H1 (cell line): ENCODE data around the gene NIPAL3. TPM values are rescaled to one million over a fixed set of nuclear protein-coding genes. Genes with fewer than 3 reads are reported as not detected.
A peak's percentile ranks its signal among the peaks of the same experiment; 100 is the strongest.

ENCODE experiments used
- CTCF ChIA-PET: fragments of 300-600 bp; sonication (Branson Sonifier 250); formaldehyde crosslinking; loops from one replicate; lab custom pipeline; 2021; ENCODE audit not compliant: partially characterized antibody; lab: Charles Lee
- POLR2A ChIA-PET: fragments of 300-600 bp; sonication (Branson Sonifier 250); formaldehyde crosslinking; loops from one replicate; lab custom pipeline; 2021; ENCODE audit warnings: inconsistent platforms; ENCODE audit not compliant: partially characterized antibody; lab: Charles Lee
- DNase-seq, 2 experiments: peaks; one replicate each; pipeline versions ENCODE4 v3.0.0 to v3.0.0-alpha.2; 2010 to 2022; ENCODE audit warnings: low spot score in 2 of 2, low read depth in 1 of 2, mixed read lengths in 1 of 2
- FAIRE-seq: peaks from 2 replicates; lab custom pipeline; 2011; peaks lifted over from hg19 to GRCh38; lab: Jason Lieb, UNC
- H2AFZ ChIP-seq: 2 replicates; pipeline ENCODE4 v1.8.1; 2012; ENCODE audit warnings: low read length, inconsistent platforms
- H2AK5ac ChIP-seq: 2 replicates; pipeline ENCODE4 v1.6.1; 2013; ENCODE audit warnings: low read depth, low read length
- H2BK120ac ChIP-seq: replicated peaks from 2 replicates; pipeline ENCODE3; 2013; ENCODE audit warnings: low read depth, low read length, inconsistent platforms
- H2BK12ac ChIP-seq: 2 replicates; pipeline ENCODE4 v1.6.1; 2013; ENCODE audit warnings: low read depth, low read length
- H2BK15ac ChIP-seq: 2 replicates; pipeline ENCODE4 v1.6.1; 2013; ENCODE audit warnings: low read length
- H2BK20ac ChIP-seq: 2 replicates; pipeline ENCODE4 v1.6.1; 2013; ENCODE audit warnings: low read length
- H2BK5ac ChIP-seq: 2 replicates; pipeline ENCODE4 v1.6.1; 2013; ENCODE audit warnings: low read depth, low read length
- H3K14ac ChIP-seq: 2 replicates; pipeline ENCODE4 v1.6.1; 2013; ENCODE audit warnings: inconsistent platforms; ENCODE audit not compliant: insufficient read length
- H3K18ac ChIP-seq: 2 replicates; pipeline ENCODE4 v1.6.1; 2013; ENCODE audit warnings: low read length; ENCODE audit errors: extremely low read depth
- H3K23ac ChIP-seq: 2 replicates; pipeline ENCODE4 v1.6.1; 2013; ENCODE audit warnings: inconsistent platforms; ENCODE audit not compliant: insufficient read length
- H3K23me2 ChIP-seq: 2 replicates; pipeline ENCODE4 v1.6.1; 2013; ENCODE audit warnings: low read depth, low read length
- H3K27ac ChIP-seq: 2 replicates; pipeline ENCODE4 v1.6.1; 2011; ENCODE audit warnings: low read depth, low read length, inconsistent platforms
- H3K27me3 ChIP-seq, 4 experiments: replicated peaks in 1 of 4; 1 replicate in 1 of 4; 2 replicates in 3 of 4; pipeline versions ENCODE4 v1.6.1 to v1.8.1; 2011 to 2013; ENCODE audit warnings: low read length in 3 of 4, mild to moderate bottlenecking in 3 of 4, inconsistent platforms in 2 of 4, mixed read lengths in 2 of 4, moderate library complexity in 1 of 4; ENCODE audit not compliant: control insufficient read depth in 3 of 4, insufficient read depth in 3 of 4; ENCODE audit errors: extremely low read depth in 1 of 4
- H3K36me3 ChIP-seq, 4 experiments: 2 replicates each; pipeline versions ENCODE4 v1.6.1 to v1.8.1; 2011 to 2013; ENCODE audit warnings: mild to moderate bottlenecking in 4 of 4, low read length in 3 of 4, moderate library complexity in 2 of 4, control low read depth in 1 of 4, inconsistent platforms in 1 of 4; ENCODE audit not compliant: insufficient read depth in 4 of 4, control insufficient read depth in 2 of 4
- H3K4ac ChIP-seq: replicated peaks from 2 replicates; pipeline ENCODE3; 2013; ENCODE audit warnings: low read length, low read depth, mixed read lengths, inconsistent platforms; ENCODE audit not compliant: insufficient read length
- H3K4me1 ChIP-seq, 4 experiments: replicated peaks in 1 of 4; 1 replicate in 1 of 4; 2 replicates in 3 of 4; pipeline versions ENCODE4 v1.6.1 to v1.8.1; 2011 to 2013; ENCODE audit warnings: low read length in 3 of 4, inconsistent platforms in 2 of 4, mixed read lengths in 1 of 4; ENCODE audit not compliant: insufficient read depth in 4 of 4, control insufficient read depth in 3 of 4
- H3K4me2 ChIP-seq, 2 experiments: 2 replicates each; pipeline versions ENCODE4 v1.6.1 to v1.8.1; 2011 to 2013; ENCODE audit warnings: low read depth in 2 of 2, low read length in 2 of 2, control low read depth in 1 of 2, inconsistent platforms in 1 of 2, mild to moderate bottlenecking in 1 of 2; ENCODE audit not compliant: insufficient read depth in 1 of 2
- H3K4me3 ChIP-seq, 4 experiments: fragments of 200-600, 300-600 bp in 1 of 4; sonication (generic), shearing (Covaris generic), sonication (Bioruptor Twin) in 1 of 4; 2 replicates each; pipeline versions ENCODE4 v1.5.1 to v1.8.1; 2011 to 2016; ENCODE audit warnings: low read length in 4 of 4, low read depth in 3 of 4, control low read depth in 2 of 4, inconsistent platforms in 2 of 4, mild to moderate bottlenecking in 2 of 4, mixed read lengths in 1 of 4, moderate library complexity in 1 of 4; ENCODE audit not compliant: insufficient read depth in 2 of 4; ENCODE audit errors: extremely low read depth in 1 of 4
- H3K56ac ChIP-seq: replicated peaks from 2 replicates; pipeline ENCODE3; 2013; ENCODE audit warnings: low read depth, mild to moderate bottlenecking, mixed read lengths, low read length, inconsistent platforms; ENCODE audit not compliant: insufficient read length
- H3K79me1 ChIP-seq: 2 replicates; pipeline ENCODE4 v1.6.1; 2013; ENCODE audit warnings: low read depth, low read length, control low read depth
- H3K79me2 ChIP-seq, 2 experiments: 2 replicates each; pipeline versions ENCODE4 v1.6.1 to v1.8.1; 2012 to 2013; ENCODE audit warnings: low read length in 2 of 2, mild to moderate bottlenecking in 2 of 2, inconsistent platforms in 1 of 2; ENCODE audit not compliant: insufficient read depth in 2 of 2, control insufficient read depth in 1 of 2
- H3K9ac ChIP-seq, 4 experiments: replicated peaks in 1 of 4; 1 replicate in 1 of 4; 2 replicates in 3 of 4; pipeline versions ENCODE4 v1.6.1 to v1.8.1; 2011 to 2013; ENCODE audit warnings: low read depth in 3 of 4, low read length in 3 of 4, control low read depth in 2 of 4, mild to moderate bottlenecking in 2 of 4, moderate library complexity in 2 of 4, inconsistent platforms in 1 of 4; ENCODE audit errors: extremely low read depth in 1 of 4
- H3K9me3 ChIP-seq, 2 experiments: 2 replicates each; pipeline versions ENCODE4 v1.6.1 to v1.8.1; 2012 to 2013; ENCODE audit warnings: mild to moderate bottlenecking in 2 of 2, moderate library complexity in 2 of 2, control low read depth in 1 of 2, inconsistent platforms in 1 of 2, low read depth in 1 of 2, low read length in 1 of 2, mixed read lengths in 1 of 2; ENCODE audit not compliant: insufficient read depth in 2 of 2
- H4K20me1 ChIP-seq, 2 experiments: replicated peaks in 1 of 2; 2 replicates each; pipeline versions ENCODE3 to v1.8.1; 2011 to 2013; ENCODE audit warnings: inconsistent platforms in 2 of 2, low read length in 2 of 2, mild to moderate bottlenecking in 1 of 2; ENCODE audit not compliant: insufficient read depth in 2 of 2, control insufficient read depth in 1 of 2
- H4K5ac ChIP-seq: 2 replicates; pipeline ENCODE4 v1.6.1; 2013; ENCODE audit warnings: low read length, low read depth, mixed read lengths, inconsistent platforms; ENCODE audit not compliant: insufficient read length
- H4K8ac ChIP-seq: 2 replicates; pipeline ENCODE4 v1.8.0; 2013; ENCODE audit warnings: mild to moderate bottlenecking, moderate library complexity, low read length, inconsistent platforms; ENCODE audit not compliant: insufficient read depth; ENCODE audit errors: extremely low read depth
- H4K91ac ChIP-seq: replicated peaks from 2 replicates; pipeline ENCODE3; 2013; ENCODE audit warnings: low read length, mixed read lengths, inconsistent platforms; ENCODE audit not compliant: insufficient read length
- ASH2L ChIP-seq: fragments of 200-600, 300-600 bp; sonication (generic); IDR thresholded peaks from one replicate; pipeline ENCODE4 v1.7.1; 2017; ENCODE audit warnings: low read length
- BRCA1 ChIP-seq: IDR thresholded peaks from 2 replicates; pipeline ENCODE4 v1.6.1; 2012; ENCODE audit warnings: low read depth, low read length, improper control_type of control experiment
- CHD2 ChIP-seq: IDR thresholded peaks from 2 replicates; pipeline ENCODE4 v1.6.1; 2012; ENCODE audit warnings: low read length, improper control_type of control experiment
- PHF8 ChIP-seq: fragments of 200-600 bp; sonication (generic); conservative IDR thresholded peaks from 2 replicates; pipeline ENCODE4 v1.7.1; 2012; ENCODE audit warnings: low read depth, mild to moderate bottlenecking, inconsistent platforms, low read length, moderate library complexity
- SAP30 ChIP-seq: fragments of 300-600 bp; sonication (generic); IDR thresholded peaks from 2 replicates; pipeline ENCODE4 v1.7.1; 2012; ENCODE audit warnings: low read length, moderate library complexity, mild to moderate bottlenecking, inconsistent platforms; ENCODE audit not compliant: insufficient read depth, insufficient replicate concordance
- SP2 ChIP-seq: IDR thresholded peaks from 2 replicates; pipeline ENCODE4 v1.6.1; 2012; ENCODE audit warnings: mild to moderate bottlenecking, low read length, inconsistent platforms
- TAF7 ChIP-seq: optimal IDR thresholded peaks from 2 replicates; pipeline ENCODE3; 2011; ENCODE audit warnings: low read depth, mild to moderate bottlenecking, inconsistent platforms, low read length, moderate library complexity, borderline replicate concordance
- YY1 ChIP-seq: IDR thresholded peaks from 2 replicates; pipeline ENCODE4 v1.6.1; 2011; ENCODE audit warnings: low read depth, mild to moderate bottlenecking, low read length
- WGBS, 2 experiments: shearing (Covaris generic) in 1 of 2; methylation state at CpG; one replicate each; pipeline versions ENCODE4 v1.1.6 to v1.1.7; 2013 to 2015; ENCODE audit warnings: low lambda C conversion rate in 2 of 2, mixed read lengths in 2 of 2, inconsistent platforms in 1 of 2, low coverage in 1 of 2, missing lambda C conversion rate in 1 of 2; ENCODE audit not compliant: insufficient replicate concordance in 2 of 2, insufficient coverage in 1 of 2, insufficient read length in 1 of 2; ENCODE audit errors: extremely low coverage in 1 of 2, missing lambda C conversion rate in 1 of 2; 5-methylcytosine and 5-hydroxymethylcytosine counted together
- polyA plus RNA-seq, 7 experiments: library from polyadenylated mRNA; depleted of rRNA in 3 of 7; stranded (reverse) in 5 of 7; unstranded in 2 of 7; fragments of >200 nt in 5 of 7; fragments of 200-250 nt in 2 of 7; gene quantifications; 1 replicate in 5 of 7; 2 replicates in 1 of 7; 4 replicates in 1 of 7; pipeline versions ENCODE4 v1.2.1 to v1.2.3, GENCODE V29; 2011 to 2013; ENCODE audit warnings: missing spikeins in 2 of 7, mixed read lengths in 2 of 7
- total RNA-seq: library from RNA; stranded (reverse); fragmentation: NEBNext Ultra II Directional; extraction: Animal tissue kit (Norgen Biotek cat#: 25700); gene quantifications from 2 replicates; pipeline ENCODE4 v1.2.1, GENCODE V29; 2021

Gene NIPAL3
- total and polyA plus RNA-seq, 2 of the 8 experiments (the other 6 are each of a cell fraction or from before 2014, with no cell fraction given), result 8.8 to 11.0 TPM

DNA sequence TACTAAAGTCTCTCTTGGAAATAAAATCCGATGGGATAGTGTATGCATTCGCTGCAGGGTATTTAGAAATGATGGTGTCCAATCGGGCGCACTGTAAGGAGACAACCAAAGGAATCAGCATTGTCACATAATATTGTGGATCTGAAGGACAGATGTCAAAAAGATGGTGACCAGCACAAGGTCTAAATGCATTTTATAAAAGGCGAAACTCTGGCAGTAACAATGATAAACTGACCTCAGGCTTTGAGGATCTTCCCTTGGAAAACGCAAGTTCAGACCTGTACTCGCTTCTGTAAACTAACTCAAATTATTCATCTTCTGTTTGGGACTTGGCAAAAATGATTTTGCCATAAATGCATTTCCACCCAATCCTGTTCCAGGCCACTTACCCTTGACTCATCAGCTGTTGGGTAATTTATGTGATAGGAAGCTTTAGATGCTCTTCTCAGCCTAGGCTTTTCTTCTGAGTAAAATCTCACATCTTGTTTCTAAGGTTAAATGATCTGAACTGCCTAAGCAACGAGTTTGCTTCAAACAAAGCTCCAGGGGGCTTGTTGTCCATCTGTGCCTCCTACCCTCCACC lies 35.8 kb upstream of the NIPAL3 start:
- Histone ChIP-seq H3K27ac (no peak overlapping the region), H3K4me1 (peaks cover 0 to 11% (median 6%) of the 10 kb centered on the region in 4 experiments; a peak in 3 of 7 replicates), H3K36me3 (peaks cover 0 to 5% (median 0%) of the 10 kb centered on the region in 4 experiments; a peak in 4 of 8 replicates), H3K23ac (no peak overlapping the region), H3K4me2 (no peak overlapping the region), H3K4me3 (no peak overlapping the region), H3K9ac (no peak overlapping the region), H4K8ac (no peak overlapping the region), H4K91ac (no peak overlapping the region), H4K5ac (no peak overlapping the region), H4K20me1 (no peaks in the 10 kb centered on the region), H3K79me2 (no peaks in the 10 kb centered on the region), H2BK12ac (no peak overlapping the region), H3K23me2 (no peaks in the 10 kb centered on the region), H3K9me3 (no peaks in the 10 kb centered on the region), H3K27me3 (no peaks in the 10 kb centered on the region), H3K18ac (no peak overlapping the region), H2AK5ac (no peak overlapping the region), H3K4ac (no peak overlapping the region), H2AFZ (no peak overlapping the region), H3K79me1 (no peaks in the 10 kb centered on the region), H3K14ac (no peak overlapping the region), H2BK15ac (no peak overlapping the region), H3K56ac (no peak overlapping the region), H2BK20ac (no peak overlapping the region), H2BK120ac (no peak overlapping the region), H2BK5ac (no peak overlapping the region)
- ChIA-PET CTCF (interaction anchor here (1.0 to 9.8 kb wide), 4 partner anchors 12 to 181 kb away, joined by 3 to 233 read pairs (median 12); no protein-coding TSS in a partner anchor), POLR2A (no interaction called here)
- 89% methylated on average over 8 of the region's 8 CpGs; no CpG with 5 or more reads in 1 of the 2 experiments for WGBS, 2 experiments
- FAIRE-seq, result no peak
- peak in 1 of 2 experiments; percentile 22 for DNase-seq
- TF ChIP-seq TAF7 (no peak), CHD2 (no peak), PHF8 (no peak), SAP30 (no peak), SP2 (no peak), BRCA1 (no peak), YY1 (no peak), ASH2L (no peak)
